Subcutaneous adipose tissue (tissue), 4 donors: ENCODE data around the gene ACTN1. TPM values are rescaled to one million over a fixed set of nuclear protein-coding genes. Genes with fewer than 3 reads are reported as not detected.

ENCODE experiments used
- total RNA-seq, 4 donors: library from RNA; depleted of rRNA; stranded (reverse); fragments of >200 nt; gene quantifications; one replicate each; pipeline ENCODE4 v1.1.0, GENCODE V29; 2016
- TF ChIP-seq, protein P1 (sequence below): fragments of 450-650 bp; IDR thresholded peaks from one replicate; pipeline ENCODE4 v1.5.1; 2016; ENCODE audit warnings: low read depth, mild to moderate bottlenecking, control low read depth, antibody characterized with exemption, moderate library complexity

The ACTN1 gene
- total RNA-seq, 4 donors from 2014 or later: 81.5 to 142 (median 105) TPM

DNA sequence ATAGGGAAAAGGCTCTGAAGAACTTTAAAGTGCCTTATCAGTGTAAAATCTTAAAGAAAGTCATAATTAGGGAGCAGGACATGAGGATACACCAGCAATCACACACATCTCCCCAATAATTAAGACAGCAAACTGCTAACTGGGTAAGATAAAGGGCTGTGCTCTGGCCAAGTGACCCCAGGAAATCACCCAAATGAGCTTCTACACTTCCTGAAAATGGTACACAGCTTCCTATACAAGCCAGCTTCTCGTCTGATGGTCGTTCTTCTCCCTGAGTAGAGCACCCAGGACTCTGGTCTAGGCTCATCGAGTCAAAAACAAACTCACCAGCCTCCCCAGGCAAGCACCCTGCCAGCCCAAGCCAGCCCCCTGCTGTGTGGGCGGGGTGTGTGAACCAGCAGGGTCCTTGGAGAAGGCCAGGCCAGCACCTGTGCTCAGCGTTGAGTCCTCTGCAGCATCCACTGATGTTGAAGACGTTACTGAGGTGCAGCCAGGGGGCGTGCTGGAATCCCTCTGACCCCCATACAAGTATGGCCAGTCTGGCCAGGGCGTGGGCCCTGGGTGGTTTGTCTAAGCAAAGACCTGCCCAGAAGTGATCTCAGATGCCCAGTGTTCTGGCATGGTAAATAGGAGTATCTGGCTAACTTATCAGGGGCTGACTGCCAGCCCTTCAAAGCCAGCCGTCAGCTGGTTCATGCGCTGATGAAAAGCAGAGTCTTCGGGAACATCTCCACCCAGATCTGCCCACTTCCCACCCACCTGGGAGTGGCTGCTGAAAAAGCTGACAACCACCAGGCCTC is 41.4 kb downstream of the ACTN1 start:
- TF ChIP-seq, protein P1, sequence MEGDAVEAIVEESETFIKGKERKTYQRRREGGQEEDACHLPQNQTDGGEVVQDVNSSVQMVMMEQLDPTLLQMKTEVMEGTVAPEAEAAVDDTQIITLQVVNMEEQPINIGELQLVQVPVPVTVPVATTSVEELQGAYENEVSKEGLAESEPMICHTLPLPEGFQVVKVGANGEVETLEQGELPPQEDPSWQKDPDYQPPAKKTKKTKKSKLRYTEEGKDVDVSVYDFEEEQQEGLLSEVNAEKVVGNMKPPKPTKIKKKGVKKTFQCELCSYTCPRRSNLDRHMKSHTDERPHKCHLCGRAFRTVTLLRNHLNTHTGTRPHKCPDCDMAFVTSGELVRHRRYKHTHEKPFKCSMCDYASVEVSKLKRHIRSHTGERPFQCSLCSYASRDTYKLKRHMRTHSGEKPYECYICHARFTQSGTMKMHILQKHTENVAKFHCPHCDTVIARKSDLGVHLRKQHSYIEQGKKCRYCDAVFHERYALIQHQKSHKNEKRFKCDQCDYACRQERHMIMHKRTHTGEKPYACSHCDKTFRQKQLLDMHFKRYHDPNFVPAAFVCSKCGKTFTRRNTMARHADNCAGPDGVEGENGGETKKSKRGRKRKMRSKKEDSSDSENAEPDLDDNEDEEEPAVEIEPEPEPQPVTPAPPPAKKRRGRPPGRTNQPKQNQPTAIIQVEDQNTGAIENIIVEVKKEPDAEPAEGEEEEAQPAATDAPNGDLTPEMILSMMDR: no peak

DNA sequence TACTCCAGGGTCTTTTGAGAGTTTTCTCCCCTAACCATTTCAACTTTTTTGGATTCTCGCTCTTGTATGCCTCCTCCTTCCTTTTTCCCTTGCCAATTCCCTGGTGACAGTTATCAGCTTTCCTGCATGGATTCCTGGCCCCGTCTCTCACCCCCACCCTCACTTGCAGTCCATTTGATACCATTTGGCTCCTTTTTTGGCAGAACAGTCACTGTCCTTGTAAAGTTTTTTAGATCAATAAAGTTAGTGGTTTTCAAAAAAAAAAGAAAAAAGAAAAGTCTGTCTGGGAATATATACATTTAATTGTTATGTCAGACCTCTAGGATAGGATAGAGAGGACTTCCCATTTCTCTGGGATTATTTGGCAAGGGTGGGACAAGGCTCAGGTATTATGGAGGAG is 42.1 kb downstream of the ACTN1 start:
- TF ChIP-seq, protein P1: no peak

DNA sequence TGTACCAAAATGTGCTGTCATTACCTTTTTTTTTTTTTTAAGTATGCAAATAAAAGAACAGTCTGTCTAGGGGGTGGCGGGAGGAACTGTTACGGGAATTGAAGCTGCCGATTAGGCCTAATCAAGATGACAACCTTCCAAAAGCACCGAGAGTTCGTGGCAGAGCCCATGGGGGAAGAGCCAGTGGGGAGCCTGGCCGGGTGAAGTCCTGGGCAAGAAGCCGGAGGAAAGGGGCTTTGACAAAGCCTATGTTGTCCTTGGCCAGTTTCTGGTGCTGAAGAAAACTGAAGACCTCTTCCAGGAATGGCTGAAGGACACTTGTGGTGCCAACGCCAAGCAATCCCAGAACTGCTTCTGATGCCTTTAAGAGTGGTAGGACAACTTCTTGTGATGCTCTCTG is 42.6 kb downstream of the ACTN1 start:
- TF ChIP-seq, protein P1: no peak

DNA sequence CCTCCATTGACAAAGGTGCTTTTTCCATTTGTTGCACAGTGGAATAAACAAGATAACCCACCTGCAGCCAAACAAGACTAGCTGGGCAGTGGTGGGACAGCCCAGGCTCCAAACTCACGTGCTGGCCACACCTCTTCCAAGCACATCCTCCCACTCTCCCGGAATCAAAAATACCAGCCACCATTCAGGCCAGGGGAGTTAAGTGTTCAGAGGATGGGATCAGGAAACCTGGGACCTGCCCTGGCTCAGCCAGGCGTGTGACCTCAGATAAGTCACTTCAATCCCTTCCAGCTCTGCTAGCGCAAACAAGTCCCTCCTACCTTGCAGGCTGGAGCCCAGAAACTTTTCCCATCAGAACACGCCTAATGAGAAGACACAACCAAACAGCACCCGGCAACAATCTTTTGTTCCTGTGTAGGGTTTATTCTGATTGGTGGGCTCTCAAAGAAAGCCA is 43.3 kb downstream of the ACTN1 start:
- TF ChIP-seq, protein P1: no peak

DNA sequence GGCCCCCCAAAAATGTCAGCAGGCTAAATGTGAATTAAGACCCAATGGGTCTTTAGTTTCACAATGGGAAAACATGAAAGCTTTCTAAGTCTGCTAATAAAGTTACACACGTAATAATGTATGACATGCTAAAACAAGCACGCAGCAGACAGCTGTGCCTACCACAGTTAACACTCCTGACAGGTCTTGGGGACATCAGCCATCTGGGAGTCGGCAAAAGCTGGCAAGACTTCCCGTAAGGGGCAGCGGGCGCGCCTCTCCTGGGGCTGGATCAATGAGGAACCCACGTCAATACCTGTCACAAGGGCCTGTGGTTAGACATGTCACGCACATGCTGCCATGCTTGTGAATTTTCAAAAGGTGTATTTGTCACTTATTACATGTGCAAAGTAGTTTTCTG is 45.0 kb downstream of the ACTN1 start:
- TF ChIP-seq, protein P1: no peak

DNA sequence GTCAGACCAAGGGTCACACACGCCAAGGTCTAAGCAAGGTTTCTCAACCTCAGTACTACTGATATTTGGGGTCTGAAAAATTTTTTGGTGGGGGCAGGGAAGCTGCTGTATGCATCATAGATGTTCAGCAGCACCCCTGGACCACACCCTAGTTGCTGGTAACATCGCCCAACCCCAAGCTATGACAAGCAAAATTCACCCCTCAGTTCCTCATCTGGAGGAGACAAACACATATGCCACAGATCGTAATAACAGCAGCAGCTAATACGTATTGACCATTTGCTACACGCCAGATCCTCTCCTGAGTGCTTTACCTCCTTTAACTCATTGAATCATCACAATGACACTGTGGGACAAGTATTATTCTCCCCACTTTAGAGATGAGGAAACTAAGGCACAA is 46.4 kb downstream of the ACTN1 start:
- TF ChIP-seq, protein P1: no peak

DNA sequence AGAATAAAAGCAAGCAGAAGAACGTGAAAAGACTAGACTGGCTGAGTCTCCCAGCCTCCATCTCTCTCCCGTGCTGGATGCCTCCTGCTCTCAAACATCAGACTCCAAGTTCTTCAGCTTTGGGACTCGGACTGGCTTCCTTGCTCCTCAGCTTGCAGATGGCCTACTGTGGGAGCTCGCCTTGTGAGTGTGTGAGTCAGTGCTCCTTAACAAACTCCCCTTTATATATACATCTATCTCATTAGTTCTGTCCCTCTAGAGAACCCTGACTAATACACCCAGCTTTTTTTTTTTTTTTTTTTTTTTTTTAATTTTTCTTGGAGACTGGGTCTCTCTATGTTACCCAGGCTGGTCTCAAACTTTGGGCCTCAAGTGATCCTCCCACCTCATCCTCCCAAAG is 46.9 kb downstream of the ACTN1 start:
- TF ChIP-seq, protein P1: no peak
